Stimulated activated CD4-positive, alpha-beta T cell treated with anti-CD3 and anti-CD28 coated beads, TNF-alpha, amount 100 ng/mL, for 4 hours (primary cell): ENCODE measurements around the gene GPAM.
"Not testable (repeated sequence)": the region's sequence is repeated elsewhere in the genome, so short reads cannot be mapped to it uniquely, and the experiment has no call there.

Source experiments
- DNase-seq, 3 experiments: peaks; one replicate each; pipeline ENCODE4 v3.0.0-alpha.2; 2020; ENCODE audit warnings: low read depth in 3 of 3

The GPAM gene, protein sequence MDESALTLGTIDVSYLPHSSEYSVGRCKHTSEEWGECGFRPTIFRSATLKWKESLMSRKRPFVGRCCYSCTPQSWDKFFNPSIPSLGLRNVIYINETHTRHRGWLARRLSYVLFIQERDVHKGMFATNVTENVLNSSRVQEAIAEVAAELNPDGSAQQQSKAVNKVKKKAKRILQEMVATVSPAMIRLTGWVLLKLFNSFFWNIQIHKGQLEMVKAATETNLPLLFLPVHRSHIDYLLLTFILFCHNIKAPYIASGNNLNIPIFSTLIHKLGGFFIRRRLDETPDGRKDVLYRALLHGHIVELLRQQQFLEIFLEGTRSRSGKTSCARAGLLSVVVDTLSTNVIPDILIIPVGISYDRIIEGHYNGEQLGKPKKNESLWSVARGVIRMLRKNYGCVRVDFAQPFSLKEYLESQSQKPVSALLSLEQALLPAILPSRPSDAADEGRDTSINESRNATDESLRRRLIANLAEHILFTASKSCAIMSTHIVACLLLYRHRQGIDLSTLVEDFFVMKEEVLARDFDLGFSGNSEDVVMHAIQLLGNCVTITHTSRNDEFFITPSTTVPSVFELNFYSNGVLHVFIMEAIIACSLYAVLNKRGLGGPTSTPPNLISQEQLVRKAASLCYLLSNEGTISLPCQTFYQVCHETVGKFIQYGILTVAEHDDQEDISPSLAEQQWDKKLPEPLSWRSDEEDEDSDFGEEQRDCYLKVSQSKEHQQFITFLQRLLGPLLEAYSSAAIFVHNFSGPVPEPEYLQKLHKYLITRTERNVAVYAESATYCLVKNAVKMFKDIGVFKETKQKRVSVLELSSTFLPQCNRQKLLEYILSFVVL

DNA sequence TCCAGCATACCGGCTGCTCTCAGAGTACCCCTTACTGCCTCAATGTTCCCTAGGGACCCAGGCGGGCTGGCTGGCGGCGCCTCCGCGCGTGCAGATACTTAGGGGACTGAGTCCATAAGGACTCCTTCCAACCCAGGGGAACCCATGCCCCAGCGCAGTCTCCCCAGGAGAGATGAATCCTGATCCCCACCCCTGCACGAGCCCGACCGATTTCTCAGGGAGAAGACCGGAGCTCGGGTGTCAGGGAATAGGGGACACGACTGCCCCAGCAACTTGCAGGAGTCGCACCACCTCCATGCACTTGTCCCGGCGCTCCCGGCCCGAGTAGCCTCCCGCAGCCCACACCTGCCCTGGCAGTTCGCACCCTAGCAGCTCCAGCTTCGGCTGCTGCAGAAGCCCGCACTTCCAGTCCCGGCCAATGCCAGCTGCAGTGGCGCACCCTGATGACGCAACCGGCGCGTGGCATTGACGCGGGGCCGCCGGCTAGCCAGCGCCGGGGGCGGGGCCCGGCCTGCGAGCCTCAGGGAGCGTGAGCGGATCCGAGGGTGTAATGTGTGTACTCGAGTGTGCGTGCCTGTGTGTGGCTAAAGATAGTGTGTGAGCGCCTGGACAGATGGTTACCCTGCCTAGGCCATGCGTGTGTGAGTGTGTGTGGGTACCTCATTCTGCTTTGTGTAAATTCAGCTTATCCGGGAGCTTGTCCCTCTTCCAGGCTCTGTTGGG is at the start of gene GPAM:
Gene GPAM (minus strand): TSS at position 437 of the 723 bp plus-strand sequence. CDS start 1,981 bp downstream, outside the sequence.
- peak; percentile 96 to 100 (median 97) for DNase-seq

DNA sequence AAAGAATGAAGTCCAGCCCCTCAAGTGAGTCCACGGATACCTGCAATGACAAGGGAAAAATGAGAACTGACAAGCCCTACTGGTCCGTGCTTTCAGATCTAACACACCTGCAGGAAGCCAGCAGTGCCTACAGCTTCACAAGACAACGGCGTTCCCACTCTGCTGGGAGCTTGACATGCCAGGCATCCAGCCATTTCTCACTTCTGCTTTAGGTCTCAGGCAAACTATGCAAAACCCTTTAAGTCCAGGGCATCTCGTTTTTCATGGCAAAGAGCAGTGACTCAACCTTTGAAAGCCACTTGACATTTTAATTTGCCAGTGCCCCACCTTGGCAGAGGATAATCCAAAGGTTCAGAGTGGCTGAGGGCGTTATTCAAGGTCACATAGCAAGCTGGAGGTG is 49.1 kb upstream of the GPAM start:
- DNase-seq = no peak

DNA sequence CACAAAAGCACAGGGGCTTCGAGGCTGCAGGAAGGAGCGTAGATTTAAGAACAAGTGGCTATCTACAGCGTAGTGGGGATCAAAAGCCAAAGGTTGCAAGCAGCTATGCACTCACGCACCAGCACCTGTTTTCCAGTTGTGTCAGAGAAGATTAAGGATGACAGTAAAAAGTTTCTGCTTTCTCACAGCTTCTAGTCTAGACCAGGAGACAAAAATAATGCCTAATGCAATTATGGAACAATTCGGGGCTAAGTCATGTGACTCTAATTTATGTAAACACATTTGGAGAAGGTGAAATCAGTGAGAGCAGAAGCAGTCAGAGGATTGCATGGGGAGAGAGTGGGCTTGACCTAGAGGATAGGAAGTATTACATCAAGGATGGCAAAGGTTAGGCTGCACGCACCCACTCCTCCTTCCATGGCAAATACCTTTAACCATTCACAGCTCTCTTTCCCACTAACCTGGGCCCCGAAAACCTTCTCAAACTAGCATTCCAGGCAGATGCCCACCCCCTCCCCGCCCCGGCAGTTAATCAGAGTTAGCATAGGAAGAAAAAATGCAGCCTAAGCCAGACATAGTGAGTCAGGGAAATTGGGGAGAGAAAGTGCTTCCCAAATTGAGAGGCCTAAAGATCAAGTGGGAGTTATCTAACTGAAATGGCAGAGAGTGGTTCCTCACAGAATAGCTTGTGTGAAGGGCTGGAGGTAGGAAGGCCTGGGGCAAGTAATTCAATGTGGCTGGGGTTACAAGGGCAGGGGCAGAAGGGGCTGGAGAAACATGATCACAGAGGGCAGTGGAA is 48.2 kb upstream of the GPAM start:
- DNase-seq = no peak

DNA sequence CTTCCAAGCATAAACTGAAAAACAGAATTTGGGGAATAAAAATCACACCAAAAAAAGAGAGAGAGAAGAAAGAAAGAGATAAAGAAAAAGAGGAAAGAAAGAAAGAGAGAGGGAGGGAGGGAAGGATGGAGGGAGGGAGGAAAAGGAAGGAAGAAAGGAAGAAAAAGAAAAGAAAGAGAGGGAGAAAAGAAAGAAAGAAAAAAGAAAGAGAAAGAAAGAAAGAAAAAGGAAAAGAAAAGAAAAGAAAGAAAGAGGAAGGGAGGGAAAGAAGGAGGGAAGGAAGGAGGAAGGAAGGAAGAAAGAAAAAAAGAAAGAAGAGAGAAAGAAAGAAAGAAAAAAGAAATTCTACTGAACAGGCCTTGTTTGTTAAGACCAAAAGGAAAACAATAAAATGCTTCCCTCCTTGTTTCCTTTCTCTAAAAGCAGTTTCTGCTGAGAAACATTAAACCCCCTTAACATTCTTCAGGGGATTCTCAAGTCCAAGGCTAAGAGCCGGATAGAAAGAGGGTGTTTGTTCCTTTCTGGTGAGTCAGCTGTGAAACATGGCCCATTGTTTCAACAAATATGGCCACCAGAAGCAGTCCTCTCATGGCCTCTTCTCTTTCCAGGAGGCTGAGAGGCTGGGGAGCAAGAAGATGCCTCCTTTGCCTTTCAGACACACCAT is 46.9 kb upstream of the GPAM start:
- no peak for DNase-seq

DNA sequence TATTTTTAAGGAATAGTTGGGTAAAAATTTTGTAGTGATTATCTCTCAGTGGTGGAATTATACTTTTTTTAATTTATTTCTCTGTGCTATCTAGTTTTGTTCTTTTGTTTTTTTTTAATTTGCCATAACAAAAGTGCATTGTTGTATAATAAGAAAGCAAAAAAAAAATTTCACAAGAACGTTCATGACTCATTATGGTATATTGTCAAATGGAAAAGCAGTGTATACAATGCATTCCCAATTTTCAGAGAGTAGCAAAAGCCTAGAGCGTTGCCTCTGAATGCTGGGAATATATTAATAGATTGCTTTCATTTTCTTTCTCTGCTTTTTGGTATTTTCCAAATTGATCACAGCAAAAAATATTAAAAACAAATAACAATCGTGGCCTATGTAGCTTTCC is 46.3 kb upstream of the GPAM start:
- DNase-seq = no peak

DNA sequence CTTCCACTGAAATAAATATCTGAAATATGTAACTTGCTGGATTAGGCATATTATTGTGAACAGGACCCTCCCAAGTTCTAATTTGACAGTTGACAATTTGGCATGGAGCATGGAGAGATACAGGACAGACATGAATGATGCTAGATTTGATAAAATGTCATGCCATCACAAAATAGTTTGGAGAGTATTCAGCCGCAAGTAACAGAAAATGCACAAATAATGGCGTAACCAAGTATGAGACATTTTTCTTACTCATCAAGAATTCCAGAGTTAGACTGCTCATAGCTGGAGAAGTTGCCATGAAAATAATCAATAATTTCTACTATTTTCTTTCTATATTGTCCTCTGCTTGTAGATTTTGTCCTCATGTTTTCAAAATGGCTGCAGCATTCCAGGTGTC is 45.5 kb upstream of the GPAM start:
- no peak for DNase-seq

DNA sequence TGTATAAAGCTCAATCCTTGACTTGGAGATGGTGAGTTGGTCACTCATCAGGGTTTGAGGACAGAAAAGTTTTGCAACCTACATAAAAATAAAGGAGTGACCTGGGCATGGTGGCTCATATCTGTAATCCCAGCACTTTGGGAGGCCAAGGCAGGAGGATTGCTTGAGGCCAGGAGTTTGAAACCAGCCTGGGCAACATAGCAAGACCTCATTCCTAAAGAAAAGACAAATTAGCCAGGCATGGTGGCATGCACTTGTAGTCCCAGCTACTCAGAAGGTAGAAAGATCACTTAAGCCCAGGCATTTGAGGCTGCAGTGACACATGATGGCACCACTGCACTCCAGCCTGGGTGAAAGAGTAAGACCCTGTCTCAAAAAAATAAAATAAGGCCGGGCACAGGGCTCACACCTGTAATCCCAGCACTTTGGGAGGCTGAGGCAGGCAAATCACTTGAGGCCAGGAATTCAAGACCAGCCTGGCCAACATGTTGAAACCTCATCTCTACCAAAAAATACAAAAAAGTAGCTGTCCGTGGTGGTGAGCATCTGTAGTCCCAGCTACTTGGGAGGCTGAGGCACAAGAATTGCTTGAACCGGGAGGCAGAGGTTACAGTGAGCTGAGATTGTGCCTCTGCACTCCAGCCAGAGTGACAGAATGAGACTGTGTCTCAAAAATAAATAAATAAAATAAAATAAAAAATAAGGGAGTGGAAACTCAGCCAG is 45.0 kb upstream of the GPAM start:
- not testable (repeated sequence) for DNase-seq

DNA sequence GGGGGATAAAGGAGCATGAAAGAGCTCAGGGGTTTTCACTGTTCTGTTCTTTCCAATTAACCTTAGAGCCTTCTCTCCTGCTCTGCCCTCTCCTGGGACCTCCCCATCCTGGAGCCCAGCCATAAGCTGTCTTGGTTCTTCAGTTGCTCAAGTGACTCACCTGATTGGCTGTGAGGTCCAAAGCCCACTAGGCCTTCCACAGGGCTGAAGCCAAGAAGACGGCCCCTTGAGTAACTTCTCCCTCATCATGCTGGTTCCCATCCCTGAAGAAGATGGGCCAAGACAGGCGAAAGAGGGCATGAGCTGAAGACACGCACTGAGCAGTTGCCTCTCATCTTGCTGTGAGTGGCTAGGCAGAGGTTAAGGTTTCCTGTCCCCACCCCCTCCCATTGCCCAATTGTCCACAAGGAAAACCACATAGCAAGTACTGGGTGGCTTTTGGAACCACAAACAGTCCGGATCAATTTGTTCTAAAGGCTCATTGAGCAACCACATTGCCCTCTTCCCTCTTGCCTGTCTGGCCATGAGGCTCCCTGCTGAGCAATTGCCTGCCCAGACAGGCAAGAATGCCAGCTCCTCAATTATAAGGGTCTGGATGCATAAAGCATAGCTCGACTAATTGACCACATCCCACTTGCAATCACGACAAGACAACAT is 43.9 kb upstream of the GPAM start:
- no peak for DNase-seq

DNA sequence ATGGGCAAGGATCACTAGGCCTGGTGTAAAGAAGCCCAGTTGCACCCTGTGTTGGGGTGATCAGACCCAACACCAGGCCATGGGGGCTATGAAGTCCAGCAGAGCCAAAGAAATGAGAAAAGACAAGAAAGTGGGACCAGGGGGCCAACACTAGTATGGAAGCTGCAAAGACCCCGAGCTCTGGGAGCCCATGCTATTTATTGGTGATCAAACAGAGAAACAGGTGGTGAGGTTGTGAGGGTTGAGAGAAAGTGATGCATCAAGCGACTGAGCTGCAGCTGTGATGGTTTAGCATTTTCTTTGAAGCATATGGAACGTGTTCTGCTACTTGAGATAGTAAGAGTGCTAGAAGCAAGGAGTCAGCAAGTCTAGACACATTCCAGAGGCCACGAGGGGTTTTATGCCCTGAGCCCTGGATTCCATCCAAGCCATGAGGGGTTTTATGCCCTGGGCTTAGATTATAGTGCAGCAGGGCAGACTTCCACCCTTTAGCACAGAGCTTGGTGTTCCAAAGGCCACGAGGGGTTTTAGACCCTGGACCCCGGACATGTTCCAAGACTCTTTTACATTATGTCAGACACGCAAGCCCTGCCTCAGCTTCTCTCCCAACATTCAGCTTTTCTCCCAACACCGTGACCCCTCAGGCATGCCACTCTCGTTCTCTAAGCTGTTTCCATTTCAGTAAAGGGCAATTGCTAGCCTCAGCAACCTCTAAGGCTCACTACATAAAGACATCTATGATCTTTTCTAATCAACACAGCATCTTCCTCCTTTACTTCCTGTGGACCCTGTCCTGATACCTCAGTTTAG is 43.1 kb upstream of the GPAM start:
- DNase-seq = no peak

DNA sequence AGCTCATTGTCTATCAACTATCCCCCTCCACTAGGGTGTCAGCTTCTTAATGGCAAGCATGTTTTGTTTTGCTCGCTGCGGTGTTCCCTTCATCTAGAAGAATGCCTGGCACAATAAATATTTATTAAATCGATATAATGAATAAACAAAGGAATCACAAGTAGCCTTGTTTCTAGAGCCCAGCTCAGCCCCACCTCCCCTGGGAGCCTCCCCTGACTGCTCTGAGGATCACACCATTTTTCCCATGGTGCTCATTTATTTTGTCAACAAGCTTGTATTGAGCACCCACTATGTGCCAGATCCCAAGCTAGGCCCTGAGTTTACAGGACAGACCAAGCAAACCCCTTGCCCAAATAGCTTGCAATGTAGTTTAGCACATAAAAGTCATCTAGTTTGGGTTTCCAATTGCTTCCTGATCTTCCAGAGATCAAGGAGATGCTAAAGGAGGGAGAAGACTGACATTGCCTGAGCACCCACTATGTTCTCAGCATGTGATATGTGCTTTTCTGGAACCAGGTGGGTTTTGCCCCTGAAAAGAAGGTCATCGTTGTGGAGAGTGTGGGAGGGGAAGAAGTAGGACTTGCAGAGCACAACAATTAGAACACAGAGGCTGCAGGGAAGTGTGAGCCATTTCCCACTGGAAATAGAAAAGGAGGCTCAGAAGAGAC is 42.3 kb upstream of the GPAM start:
- DNase-seq = no peak

DNA sequence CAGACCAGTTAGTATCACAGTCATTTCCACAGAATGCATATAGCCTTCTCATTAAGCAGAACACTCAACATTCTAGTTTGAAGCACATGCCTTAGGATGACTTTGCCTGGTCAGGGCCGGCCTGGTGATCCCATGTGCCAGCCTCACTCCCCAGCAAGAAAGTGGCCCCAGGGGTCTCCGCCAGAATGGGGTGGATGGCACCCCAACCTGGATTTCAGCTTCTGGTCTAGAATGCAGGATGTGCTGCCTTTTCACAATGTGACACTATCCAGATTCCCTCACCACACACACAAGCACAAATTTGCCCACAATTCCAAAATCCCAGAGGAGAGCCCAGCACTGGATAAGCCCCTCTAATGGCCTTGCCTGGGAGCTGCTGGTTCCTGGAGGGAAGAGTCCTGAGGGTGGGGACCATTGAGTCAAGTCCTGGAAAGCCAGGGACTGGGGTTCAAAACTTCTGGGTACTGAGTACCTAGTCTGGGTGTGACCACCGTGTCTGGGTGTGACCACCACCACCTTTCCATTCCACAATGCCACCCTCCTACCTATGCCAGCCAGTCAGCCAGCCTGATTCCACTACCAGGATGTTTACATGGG is 41.5 kb upstream of the GPAM start:
- DNase-seq = no peak

DNA sequence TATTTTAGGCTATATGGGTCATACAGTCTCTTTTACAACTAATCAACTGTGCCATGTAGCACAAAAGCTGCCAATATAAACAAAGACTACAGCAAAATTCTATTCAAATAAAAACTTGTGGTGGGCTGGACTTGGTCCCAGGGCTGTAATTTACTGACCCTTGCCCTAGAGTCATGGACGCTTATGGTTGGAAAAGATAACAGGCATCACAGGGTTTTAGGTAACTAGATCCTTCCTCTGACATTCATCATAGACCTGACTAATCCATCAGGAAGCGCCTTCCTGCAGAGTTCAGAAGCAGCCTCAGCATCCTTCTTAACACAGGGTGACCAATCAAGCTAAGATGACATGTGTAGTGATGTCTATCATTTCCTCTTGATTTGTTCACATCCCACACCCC is 40.2 kb upstream of the GPAM start:
- no peak for DNase-seq

DNA sequence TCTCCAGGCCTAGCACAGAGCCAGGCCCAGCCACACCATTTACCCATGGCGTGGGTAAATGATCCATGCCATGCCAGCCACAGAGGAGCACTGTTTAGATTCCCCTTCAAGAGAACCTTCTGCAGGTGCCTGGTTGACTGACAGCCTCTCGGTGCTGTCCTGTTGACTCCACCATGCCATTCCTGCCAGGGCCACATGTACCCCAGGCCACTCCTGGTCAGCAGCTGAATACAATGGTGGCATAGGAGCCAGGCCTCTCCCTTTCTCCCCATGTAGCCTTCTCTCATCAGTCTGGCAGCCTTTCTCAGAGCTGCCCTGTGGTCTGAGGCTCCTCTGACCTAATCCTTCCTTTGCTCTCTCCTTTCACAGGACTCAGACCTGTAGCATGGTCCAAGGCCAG is 39.2 kb upstream of the GPAM start:
- no peak for DNase-seq

DNA sequence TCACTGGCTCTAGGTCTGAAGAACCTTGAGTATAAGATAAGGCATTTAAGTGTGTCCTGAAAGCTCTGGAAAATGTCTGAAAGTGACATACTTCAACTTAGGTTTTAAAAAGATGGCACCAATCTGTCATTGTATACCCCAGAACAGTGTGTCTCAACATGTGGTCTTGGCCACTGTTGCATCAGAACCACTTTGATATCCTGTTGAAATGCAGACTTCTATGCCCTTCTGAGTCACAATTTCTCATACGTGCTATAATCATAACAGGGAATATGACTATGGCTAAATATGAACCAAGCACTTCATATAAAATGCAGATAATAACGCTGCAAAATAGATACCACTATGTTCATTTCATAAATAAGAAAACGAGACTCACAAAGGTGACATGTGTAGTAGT is 38.0 kb upstream of the GPAM start:
- DNase-seq = no peak

DNA sequence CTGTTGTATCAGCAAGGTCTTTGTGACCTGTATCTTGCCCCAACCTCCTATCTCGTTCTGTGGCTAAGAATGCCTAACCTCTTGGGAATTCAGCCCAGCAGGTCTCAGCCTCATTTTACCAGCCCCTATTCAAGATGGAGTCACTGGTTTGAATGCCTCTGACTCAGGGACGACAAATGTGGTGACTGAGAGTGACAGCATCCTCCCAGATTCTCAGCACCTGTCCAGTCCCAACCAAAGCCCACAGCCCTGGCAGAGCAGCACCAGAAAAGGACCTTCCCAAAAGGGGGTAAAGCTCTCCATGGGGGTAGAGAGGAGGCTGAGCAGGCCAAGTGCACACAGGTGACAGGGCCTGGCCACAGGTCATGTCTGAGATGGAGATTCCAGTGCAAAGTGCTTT is 35.4 kb upstream of the GPAM start:
- no peak for DNase-seq

DNA sequence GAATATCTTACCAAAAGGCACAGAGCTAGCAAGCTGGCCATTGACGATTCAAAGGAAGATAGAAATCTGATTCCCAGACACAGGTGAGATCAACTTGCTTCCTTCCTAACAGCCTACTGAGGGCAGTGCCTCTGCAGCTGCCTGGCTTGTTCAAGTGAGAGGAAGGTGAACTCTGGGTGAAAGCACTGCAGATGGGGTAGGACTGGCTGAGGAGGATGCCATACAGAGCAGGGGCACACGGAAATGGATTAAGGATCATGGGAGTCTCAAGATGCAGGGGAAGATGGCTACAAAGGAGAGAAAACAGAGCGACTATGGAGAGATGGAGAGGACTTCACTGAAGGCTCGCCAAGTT is 34.4 kb upstream of the GPAM start:
- no peak for DNase-seq

DNA sequence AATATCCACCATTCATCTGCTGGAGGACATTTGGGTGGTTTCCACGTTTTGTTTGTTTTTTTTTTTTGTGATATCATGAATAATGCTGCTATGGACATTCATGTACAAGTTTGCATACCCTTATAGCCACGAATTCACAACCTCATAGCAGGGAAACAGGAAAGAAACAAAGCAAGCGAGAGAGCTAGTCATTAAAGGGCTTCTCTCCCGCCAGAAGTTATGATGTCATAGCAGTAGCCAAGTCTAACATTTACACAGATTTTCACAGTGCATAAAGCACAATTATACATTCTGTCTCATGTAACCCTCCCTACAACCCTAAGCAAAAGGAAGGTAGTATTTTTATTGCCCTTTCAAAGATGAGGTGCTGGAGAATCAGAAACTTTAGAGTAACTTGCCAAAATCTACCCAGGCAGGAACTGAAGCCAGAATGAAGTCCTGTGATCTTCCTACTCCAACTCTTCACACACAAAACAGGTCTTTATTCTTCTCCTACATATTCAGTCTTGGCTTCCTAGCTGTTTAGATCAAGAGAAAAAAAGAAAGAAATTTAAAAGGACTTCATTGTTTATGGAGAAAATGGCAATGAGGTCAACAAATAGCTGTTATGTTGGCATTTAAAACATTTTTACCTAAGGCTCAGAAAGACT is 33.9 kb upstream of the GPAM start:
- no peak for DNase-seq

DNA sequence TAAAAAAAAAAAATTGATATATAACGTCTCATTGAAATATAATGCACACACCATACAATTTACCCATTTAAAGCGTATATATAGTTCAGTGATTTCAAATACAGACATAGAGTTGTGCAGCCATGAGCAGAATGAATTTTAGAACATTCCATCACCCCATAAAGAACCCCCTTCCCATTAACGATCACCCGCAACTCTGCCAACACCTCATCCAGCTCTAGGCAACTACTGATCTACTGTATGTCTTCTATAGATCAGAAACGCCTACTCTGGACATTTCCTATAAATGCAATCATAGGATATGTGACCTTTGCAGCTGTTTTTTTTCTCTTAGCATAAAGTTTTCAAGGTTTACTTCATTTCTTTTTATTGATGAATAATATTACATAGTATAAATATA is 33.4 kb upstream of the GPAM start:
- DNase-seq = no peak
